DND-41 (cell line): Measurements from ENCODE around the gene KRTAP5-10.
"Not testable (repeated sequence)": the region's sequence is repeated elsewhere in the genome, so short reads cannot be mapped to it uniquely, and the experiment has no call there.

Experiments
- ATAC-seq: fragments of 200-7000 bp; cut with Tn5 transposase; 3 replicates; pipeline ENCODE4 v1.9.1; 2021; ENCODE audit warnings: low read depth; ENCODE audit not compliant: insufficient read depth
- DNase-seq: peaks from one replicate; pipeline ENCODE4 v3.0.0-alpha.2; 2020
- H2AFZ ChIP-seq: 2 replicates; pipeline ENCODE4 v1.6.0; 2012; ENCODE audit warnings: low read depth, low read length
- H3K27ac ChIP-seq: 2 replicates; pipeline ENCODE4 v1.5.1; 2012; ENCODE audit warnings: low read length, inconsistent platforms
- H3K27me3 ChIP-seq: fragments of 200-600 bp; sonication (generic); 2 replicates; pipeline ENCODE4 v1.6.0; 2012; ENCODE audit warnings: low read length, mild to moderate bottlenecking, inconsistent platforms; ENCODE audit not compliant: insufficient read depth, poor library complexity
- H3K36me3 ChIP-seq: 2 replicates; pipeline ENCODE4 v1.5.1; 2012; ENCODE audit warnings: low read length, inconsistent platforms; ENCODE audit not compliant: insufficient read depth
- H3K4me1 ChIP-seq: 2 replicates; pipeline ENCODE4 v1.5.1; 2012; ENCODE audit warnings: mild to moderate bottlenecking, low read length; ENCODE audit not compliant: insufficient read depth
- H3K4me2 ChIP-seq: 2 replicates; pipeline ENCODE4 v1.6.0; 2012; ENCODE audit warnings: mild to moderate bottlenecking, moderate library complexity, low read length, inconsistent platforms; ENCODE audit not compliant: insufficient read depth
- H3K4me3 ChIP-seq, 2 experiments: fragments of 200-600 bp in 1 of 2; shearing (Covaris generic) in 1 of 2; 2 replicates each; pipeline ENCODE4 v1.5.1; 2012 to 2016; ENCODE audit warnings: inconsistent platforms in 2 of 2, low read length in 2 of 2, mild to moderate bottlenecking in 2 of 2, low read depth in 1 of 2, moderate library complexity in 1 of 2
- H3K79me2 ChIP-seq: 2 replicates; pipeline ENCODE4 v1.6.0; 2012; ENCODE audit warnings: low read length, inconsistent platforms; ENCODE audit not compliant: insufficient read depth
- H3K9ac ChIP-seq: 2 replicates; pipeline ENCODE4 v1.6.0; 2012; ENCODE audit warnings: low read depth, mild to moderate bottlenecking, inconsistent platforms, low read length, moderate library complexity
- H3K9me3 ChIP-seq: 2 replicates; pipeline ENCODE4 v1.5.1; 2012; ENCODE audit warnings: low read length, moderate library complexity, mild to moderate bottlenecking, inconsistent platforms; ENCODE audit not compliant: insufficient read depth, severe bottlenecking
- H4K20me1 ChIP-seq: 2 replicates; pipeline ENCODE4 v1.6.0; 2012; ENCODE audit warnings: low read length; ENCODE audit not compliant: insufficient read depth
- EZH2 ChIP-seq: IDR thresholded peaks from 3 replicates; pipeline ENCODE4 v1.6.1; 2012; ENCODE audit warnings: borderline replicate concordance, low read depth, mild to moderate bottlenecking, moderate library complexity, low read length, inconsistent platforms; ENCODE audit not compliant: severe bottlenecking
- TF ChIP-seq, protein P1 (sequence below): IDR thresholded peaks from 2 replicates; pipeline ENCODE4 v1.5.1; 2012; ENCODE audit warnings: borderline replicate concordance, low read length, moderate library complexity, mild to moderate bottlenecking; ENCODE audit not compliant: poor library complexity, severe bottlenecking; ENCODE audit errors: extremely low read depth

The KRTAP5-10 gene

DNA sequence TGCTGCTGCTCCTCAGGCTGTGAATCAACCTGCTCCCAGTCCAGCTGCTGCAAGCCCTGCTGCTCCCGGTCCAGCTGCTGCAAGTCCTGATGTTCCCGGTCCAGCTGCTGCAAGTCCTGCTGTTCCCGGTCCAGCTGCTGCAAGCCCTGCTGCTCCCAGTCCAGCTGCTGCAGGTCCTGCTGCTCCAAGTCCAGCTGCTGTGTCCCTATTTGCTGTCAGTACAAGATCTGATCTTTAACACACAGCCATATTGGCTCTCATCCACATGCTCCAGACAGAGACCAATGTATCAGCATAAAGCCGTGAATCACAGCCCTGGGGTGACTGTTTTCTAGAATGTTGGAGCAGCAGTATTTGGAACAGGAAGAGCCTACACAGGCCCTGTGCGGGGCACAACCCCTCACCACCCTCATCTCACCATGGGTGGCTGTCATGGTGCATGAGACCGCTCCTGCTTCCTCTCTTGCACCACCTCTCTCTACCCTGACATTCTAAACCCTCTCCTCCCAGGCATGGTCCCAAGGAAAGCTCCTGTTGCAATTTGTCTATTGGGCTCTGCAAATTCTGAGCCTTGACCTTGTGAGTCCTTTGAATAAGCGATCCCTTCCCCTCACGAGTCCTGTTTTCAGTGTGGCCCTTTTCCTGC is 3.5 kb downstream of the KRTAP5-10 start:
- no peak overlapping the region for H3K4me2 ChIP-seq
- no peak overlapping the region for H3K9ac ChIP-seq
- H3K4me3 ChIP-seq: no peak overlapping the region
- no peaks in the 10 kb centered on the region for H3K36me3 ChIP-seq
- peaks cover 3% of the 10 kb centered on the region; the same call in 1 of the 2 replicates for H4K20me1 ChIP-seq
- no peaks in the 10 kb centered on the region for H3K9me3 ChIP-seq
- no peaks in the 10 kb centered on the region for H3K27me3 ChIP-seq
- H3K27ac ChIP-seq: no peak overlapping the region
- TF ChIP-seq EZH2: no peak
- TF ChIP-seq, protein P1, sequence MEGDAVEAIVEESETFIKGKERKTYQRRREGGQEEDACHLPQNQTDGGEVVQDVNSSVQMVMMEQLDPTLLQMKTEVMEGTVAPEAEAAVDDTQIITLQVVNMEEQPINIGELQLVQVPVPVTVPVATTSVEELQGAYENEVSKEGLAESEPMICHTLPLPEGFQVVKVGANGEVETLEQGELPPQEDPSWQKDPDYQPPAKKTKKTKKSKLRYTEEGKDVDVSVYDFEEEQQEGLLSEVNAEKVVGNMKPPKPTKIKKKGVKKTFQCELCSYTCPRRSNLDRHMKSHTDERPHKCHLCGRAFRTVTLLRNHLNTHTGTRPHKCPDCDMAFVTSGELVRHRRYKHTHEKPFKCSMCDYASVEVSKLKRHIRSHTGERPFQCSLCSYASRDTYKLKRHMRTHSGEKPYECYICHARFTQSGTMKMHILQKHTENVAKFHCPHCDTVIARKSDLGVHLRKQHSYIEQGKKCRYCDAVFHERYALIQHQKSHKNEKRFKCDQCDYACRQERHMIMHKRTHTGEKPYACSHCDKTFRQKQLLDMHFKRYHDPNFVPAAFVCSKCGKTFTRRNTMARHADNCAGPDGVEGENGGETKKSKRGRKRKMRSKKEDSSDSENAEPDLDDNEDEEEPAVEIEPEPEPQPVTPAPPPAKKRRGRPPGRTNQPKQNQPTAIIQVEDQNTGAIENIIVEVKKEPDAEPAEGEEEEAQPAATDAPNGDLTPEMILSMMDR: no peak
- H3K79me2 ChIP-seq: no peaks in the 10 kb centered on the region
- H3K4me1 ChIP-seq: no peaks in the 10 kb centered on the region
- no peak for DNase-seq
- no peak for ATAC-seq
- H2AFZ ChIP-seq: no peak overlapping the region

DNA sequence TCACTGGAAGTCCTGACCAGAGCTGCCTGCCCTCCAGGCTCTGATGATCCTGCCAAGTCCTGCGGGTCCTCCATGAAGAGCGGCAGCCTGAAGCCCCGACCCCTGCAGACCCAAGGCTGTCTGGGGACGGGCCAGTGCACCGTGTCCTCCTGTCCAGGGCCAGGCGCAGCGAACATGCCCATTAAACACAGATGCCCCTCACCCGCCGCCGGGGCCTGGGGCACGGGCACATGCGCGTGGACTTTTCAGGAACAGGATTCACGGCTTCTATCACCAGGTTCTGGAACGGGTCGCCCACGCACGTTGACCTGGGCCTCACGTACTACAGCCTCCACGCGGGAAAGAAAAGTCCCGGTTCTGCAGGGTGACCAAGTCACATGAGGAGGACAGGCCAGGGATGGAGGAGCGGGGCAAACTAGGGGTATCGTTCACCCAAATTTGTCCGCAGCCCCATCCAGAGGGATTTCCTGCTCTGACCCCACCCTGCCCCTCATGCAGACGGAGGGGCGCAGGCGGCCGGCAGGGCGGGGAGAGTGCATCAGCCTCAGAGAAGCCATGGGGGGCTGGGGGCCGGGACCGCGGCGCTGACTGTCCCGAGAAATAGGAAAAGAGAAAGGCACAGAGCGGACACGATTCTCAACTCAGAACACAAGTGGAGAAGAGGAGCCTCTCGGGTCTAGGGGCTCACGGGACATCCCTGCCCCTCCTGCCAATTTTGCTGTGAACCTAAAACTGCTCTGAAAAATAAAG is 5.9 kb downstream of the KRTAP5-10 start:
- H2AFZ ChIP-seq: not testable (repeated sequence)

DNA sequence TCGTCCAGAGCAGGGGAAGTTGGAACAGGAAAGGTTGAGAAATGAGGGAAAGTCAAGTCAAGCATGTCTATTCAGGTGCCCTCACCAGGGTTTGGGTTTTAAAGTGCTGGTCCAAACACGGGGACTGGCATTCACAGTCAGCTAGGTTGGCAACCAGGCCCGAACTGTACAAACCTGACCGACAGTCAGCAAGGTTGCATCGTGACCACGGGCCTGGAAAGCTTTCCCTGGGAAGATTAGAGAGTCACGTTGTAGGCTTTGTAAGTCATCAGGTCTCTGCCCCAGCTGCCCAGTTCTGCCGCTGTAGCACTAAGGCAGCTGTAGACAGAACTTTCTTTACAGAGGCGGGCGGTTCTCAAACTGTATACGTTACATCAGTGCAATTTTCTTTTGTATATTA is 7.4 kb downstream of the KRTAP5-10 start:
- no peak overlapping the region for H3K9ac ChIP-seq
- TF ChIP-seq, protein P1: no peak
- no peak for TF ChIP-seq EZH2
- no peak for ATAC-seq

More for the DNA sequence above, 5.9 kb downstream of the KRTAP5-10 start:
- not testable (repeated sequence) for H3K4me1 ChIP-seq, DNase-seq, H3K9me3 ChIP-seq, H3K4me2 ChIP-seq, H3K9ac ChIP-seq, H3K27ac ChIP-seq, H3K27me3 ChIP-seq, ATAC-seq, H4K20me1 ChIP-seq, H3K4me3 ChIP-seq, H3K79me2 ChIP-seq, H3K36me3 ChIP-seq

GRCh38 chr11:71574418-71574817 is 9.1 kb downstream of the KRTAP5-10 start:
- H3K36me3 ChIP-seq: no peaks in the 10 kb centered on the region
- no peak overlapping the region for H3K27ac ChIP-seq
- no peak for DNase-seq
- no peak overlapping the region for H3K4me3 ChIP-seq
- H2AFZ ChIP-seq: no peak overlapping the region
- no peaks in the 10 kb centered on the region; the same call in 1 of the 2 replicates for H4K20me1 ChIP-seq
- H3K4me1 ChIP-seq: no peaks in the 10 kb centered on the region
- no peaks in the 10 kb centered on the region for H3K27me3 ChIP-seq
- no peaks in the 10 kb centered on the region for H3K79me2 ChIP-seq
- H3K9ac ChIP-seq: no peak overlapping the region
- no peaks in the 10 kb centered on the region for H3K9me3 ChIP-seq
- TF ChIP-seq EZH2: no peak
- TF ChIP-seq, protein P1: no peak
- no peak overlapping the region for H3K4me2 ChIP-seq
- ATAC-seq: no peak

More for the DNA sequence above, 7.4 kb downstream of the KRTAP5-10 start:
- no peaks in the 10 kb centered on the region; the same call in 1 of the 2 replicates for H4K20me1 ChIP-seq
- no peak overlapping the region for H3K4me2 ChIP-seq
- H3K27ac ChIP-seq: no peak overlapping the region
- DNase-seq: no peak
- H3K9me3 ChIP-seq: no peaks in the 10 kb centered on the region
- H2AFZ ChIP-seq: no peak overlapping the region
- H3K36me3 ChIP-seq: no peaks in the 10 kb centered on the region
- H3K27me3 ChIP-seq: no peaks in the 10 kb centered on the region
- H3K4me1 ChIP-seq: no peaks in the 10 kb centered on the region
- no peaks in the 10 kb centered on the region for H3K79me2 ChIP-seq
- H3K4me3 ChIP-seq: no peak overlapping the region
